ENCODE results near the gene PHB1. TPM values are rescaled to one million over a fixed set of nuclear protein-coding genes. Genes with fewer than 3 reads are reported as not detected.

Gene PHB1
- total RNA-seq, 1 donor from 2014 or later, result 127 TPM

DNA sequence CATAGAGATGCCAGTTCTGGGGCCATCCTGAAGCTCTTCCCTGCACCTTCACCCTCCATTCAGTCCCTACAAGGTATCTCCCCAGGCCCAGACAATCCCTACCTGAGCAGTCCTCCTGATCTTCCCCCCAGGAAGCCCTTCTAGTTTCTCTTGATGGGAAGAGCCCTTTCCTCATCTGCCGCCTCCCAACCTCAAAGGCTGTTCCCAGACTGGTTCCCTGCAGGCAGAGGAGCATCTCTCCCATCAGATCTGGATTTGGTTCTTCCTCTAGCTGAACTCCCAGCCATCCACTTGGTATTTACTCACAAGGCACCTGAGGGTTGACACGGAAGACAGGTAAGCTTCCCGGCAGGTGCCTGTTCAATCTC, 24.6 kb upstream of the PHB1 start:
- no peak overlapping the region for H3K4me3 ChIP-seq
- H3K27me3 ChIP-seq, result peaks cover 21% of the 10 kb centered on the region
- no peak overlapping the region for H3K27ac ChIP-seq
- DNase-seq (no peak), ATAC-seq (no peak)
- TF ChIP-seq, protein P1, sequence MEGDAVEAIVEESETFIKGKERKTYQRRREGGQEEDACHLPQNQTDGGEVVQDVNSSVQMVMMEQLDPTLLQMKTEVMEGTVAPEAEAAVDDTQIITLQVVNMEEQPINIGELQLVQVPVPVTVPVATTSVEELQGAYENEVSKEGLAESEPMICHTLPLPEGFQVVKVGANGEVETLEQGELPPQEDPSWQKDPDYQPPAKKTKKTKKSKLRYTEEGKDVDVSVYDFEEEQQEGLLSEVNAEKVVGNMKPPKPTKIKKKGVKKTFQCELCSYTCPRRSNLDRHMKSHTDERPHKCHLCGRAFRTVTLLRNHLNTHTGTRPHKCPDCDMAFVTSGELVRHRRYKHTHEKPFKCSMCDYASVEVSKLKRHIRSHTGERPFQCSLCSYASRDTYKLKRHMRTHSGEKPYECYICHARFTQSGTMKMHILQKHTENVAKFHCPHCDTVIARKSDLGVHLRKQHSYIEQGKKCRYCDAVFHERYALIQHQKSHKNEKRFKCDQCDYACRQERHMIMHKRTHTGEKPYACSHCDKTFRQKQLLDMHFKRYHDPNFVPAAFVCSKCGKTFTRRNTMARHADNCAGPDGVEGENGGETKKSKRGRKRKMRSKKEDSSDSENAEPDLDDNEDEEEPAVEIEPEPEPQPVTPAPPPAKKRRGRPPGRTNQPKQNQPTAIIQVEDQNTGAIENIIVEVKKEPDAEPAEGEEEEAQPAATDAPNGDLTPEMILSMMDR (IDR thresholded peaks at IDR 0.05), result no peak
- intact Hi-C loops (cut with DNase I), result loop anchor here (10.0 kb wide), 1 partner anchor 116 kb away; no protein-coding TSS in a partner anchor
- H3K4me1 ChIP-seq, result no peaks in the 10 kb centered on the region
- no peaks in the 10 kb centered on the region for H3K36me3 ChIP-seq
- H3K9me3 ChIP-seq, result no peaks in the 10 kb centered on the region

- peaks cover 21% of the 10 kb centered on the region for H3K27me3 ChIP-seq
- intact Hi-C loops (cut with DNase I), result loop anchor here (10.0 kb wide), 1 partner anchor 116 kb away; no protein-coding TSS in a partner anchor
- DNase-seq, result no peak
These were observed 24.0 kb upstream of the PHB1 start for GRCh38 chr17:49438436-49439278.

GRCh38 chr17:49437696-49438435, 23.2 kb upstream of the PHB1 start:
- H3K4me3 ChIP-seq, result no peak overlapping the region
- no peaks in the 10 kb centered on the region for H3K4me1 ChIP-seq
- no peak for DNase-seq
- intact Hi-C loops (cut with DNase I), result loop anchor here (10.0 kb wide), 1 partner anchor 117 kb away; no protein-coding TSS in a partner anchor
- no peak overlapping the region for H3K27ac ChIP-seq
- no peaks in the 10 kb centered on the region for H3K36me3 ChIP-seq
- H3K27me3 ChIP-seq, result peaks cover 21% of the 10 kb centered on the region
- no peaks in the 10 kb centered on the region for H3K9me3 ChIP-seq
- no peak for ATAC-seq
- TF ChIP-seq, protein P1 (IDR thresholded peaks at IDR 0.05), result no peak

More at GRCh38 chr17:49438436-49439278, 24.0 kb upstream of the PHB1 start:
- ATAC-seq, result no peak
- Histone ChIP-seq H3K9me3 (no peaks in the 10 kb centered on the region), H3K27ac (no peak overlapping the region), H3K36me3 (no peaks in the 10 kb centered on the region), H3K4me1 (no peaks in the 10 kb centered on the region), H3K4me3 (no peak overlapping the region)
- TF ChIP-seq, protein P1 (IDR thresholded peaks at IDR 0.05), result no peak

DNA sequence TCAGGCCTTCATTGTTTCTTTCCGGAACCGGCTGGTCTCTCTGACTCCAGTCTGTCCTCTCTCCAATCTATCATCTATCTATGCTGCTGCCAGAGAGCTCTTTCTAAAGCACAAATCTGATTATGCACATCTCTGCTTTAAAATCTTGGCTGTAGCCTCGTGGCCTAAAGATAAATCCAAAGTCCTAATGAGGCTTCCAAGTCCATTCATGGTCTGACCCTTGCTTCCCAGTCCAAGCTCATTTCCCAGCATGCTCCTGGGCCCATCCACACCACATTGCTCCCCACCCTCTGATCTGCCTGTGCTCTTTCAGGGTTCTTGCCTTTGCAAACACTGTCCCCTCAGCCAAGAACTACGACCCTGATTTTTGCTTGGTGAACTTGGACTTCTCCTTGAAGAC, 21.5 kb upstream of the PHB1 start:
- no peaks in the 10 kb centered on the region for H3K9me3 ChIP-seq
- DNase-seq (no peak), ATAC-seq (no peak)
- TF ChIP-seq, protein P1 (IDR thresholded peaks at IDR 0.05), result no peak
- no peak overlapping the region for H3K27ac ChIP-seq
- intact Hi-C loops (cut with DNase I), result loop anchor here (10.0 kb wide), 1 partner anchor 119 kb away; no protein-coding TSS in a partner anchor
- no peaks in the 10 kb centered on the region for H3K36me3 ChIP-seq
- H3K4me3 ChIP-seq, result no peak overlapping the region
- H3K4me1 ChIP-seq, result no peaks in the 10 kb centered on the region
- peaks cover 21% of the 10 kb centered on the region for H3K27me3 ChIP-seq

GRCh38 chr17:49435671-49436029, 21.0 kb upstream of the PHB1 start:
- Histone ChIP-seq H3K27me3 (peaks cover 21% of the 10 kb centered on the region), H3K4me1 (no peaks in the 10 kb centered on the region), H3K36me3 (no peaks in the 10 kb centered on the region), H3K9me3 (no peaks in the 10 kb centered on the region), H3K27ac (no peak overlapping the region), H3K4me3 (no peak overlapping the region)
- ATAC-seq (no peak), DNase-seq (no peak)
- intact Hi-C loops (cut with DNase I), result loop anchor here (10.0 kb wide), 1 partner anchor 119 kb away; no protein-coding TSS in a partner anchor
- TF ChIP-seq, protein P1 (IDR thresholded peaks at IDR 0.05), result no peak
